Astrocyte (in vitro differentiated cells and primary cell): ENCODE results near the gene SLC25A3. TPM values are rescaled to one million over a fixed set of nuclear protein-coding genes. Genes with fewer than 3 reads are reported as not detected.
"Not testable (repeated sequence)": the region's sequence is repeated elsewhere in the genome, so short reads cannot be mapped to it uniquely, and the experiment has no call there.

Experiments used
- DNase-seq: peaks from one replicate; pipeline ENCODE4 v3.0.0-alpha.2; 2010; ENCODE audit warnings: low read depth
- FAIRE-seq: peaks from 2 replicates; lab custom pipeline; 2011; peaks lifted over from hg19 to GRCh38; lab: Jason Lieb, UNC
- H2AFZ ChIP-seq: 2 replicates; pipeline ENCODE4 v1.6.0; 2012; ENCODE audit warnings: low read depth, low read length, inconsistent platforms
- H3K27ac ChIP-seq: 2 replicates; pipeline ENCODE4 v1.5.1; 2011; ENCODE audit warnings: low read depth, low read length, inconsistent platforms
- H3K27me3 ChIP-seq: 2 replicates; pipeline ENCODE4 v1.6.0; 2011; ENCODE audit warnings: low read length, inconsistent platforms; ENCODE audit not compliant: insufficient read depth
- H3K36me3 ChIP-seq: 2 replicates; pipeline ENCODE4 v1.5.1; 2011; ENCODE audit warnings: low read length, inconsistent platforms; ENCODE audit not compliant: insufficient read depth
- H3K4me1 ChIP-seq: 2 replicates; pipeline ENCODE4 v1.5.1; 2011; ENCODE audit warnings: low read length, inconsistent platforms; ENCODE audit not compliant: insufficient read depth
- H3K4me2 ChIP-seq: 2 replicates; pipeline ENCODE4 v1.6.0; 2012; ENCODE audit warnings: low read length, inconsistent platforms
- H3K4me3 ChIP-seq: 2 replicates; pipeline ENCODE4 v1.5.1; 2011; ENCODE audit warnings: low read depth, mild to moderate bottlenecking, low read length, inconsistent platforms; ENCODE audit not compliant: insufficient read depth
- H3K79me2 ChIP-seq: 2 replicates; pipeline ENCODE4 v1.6.0; 2012; ENCODE audit warnings: mild to moderate bottlenecking, low read length, inconsistent platforms; ENCODE audit not compliant: insufficient read depth
- H3K9ac ChIP-seq: 2 replicates; pipeline ENCODE4 v1.6.0; 2012; ENCODE audit warnings: mild to moderate bottlenecking, low read length, inconsistent platforms
- H3K9me3 ChIP-seq: 2 replicates; pipeline ENCODE4 v1.5.1; 2012; ENCODE audit warnings: low read depth, mild to moderate bottlenecking, low read length, inconsistent platforms; ENCODE audit not compliant: insufficient read depth
- H4K20me1 ChIP-seq: 2 replicates; pipeline ENCODE4 v1.6.0; 2012; ENCODE audit warnings: low read length, inconsistent platforms; ENCODE audit not compliant: insufficient read depth
- H3K27ac Mint-ChIP-seq: one replicate; pipeline ENCODE4 v1.8.0; 2021; ENCODE audit warnings: mild to moderate bottlenecking, mixed read lengths; ENCODE audit not compliant: unreplicated experiment
- H3K27me3 Mint-ChIP-seq: one replicate; pipeline ENCODE4 v1.8.0; 2021; ENCODE audit warnings: low read depth, mixed read lengths; ENCODE audit not compliant: unreplicated experiment
- H3K36me3 Mint-ChIP-seq: one replicate; pipeline ENCODE4 v1.8.0; 2021; ENCODE audit warnings: low read depth, mixed read lengths; ENCODE audit not compliant: unreplicated experiment
- H3K4me1 Mint-ChIP-seq: one replicate; pipeline ENCODE4 v1.8.0; 2021; ENCODE audit warnings: low read depth, mixed read lengths; ENCODE audit not compliant: unreplicated experiment
- H3K4me3 Mint-ChIP-seq: one replicate; pipeline ENCODE4 v1.8.0; 2021; ENCODE audit warnings: mild to moderate bottlenecking, moderate library complexity, mixed read lengths; ENCODE audit not compliant: unreplicated experiment
- H3K9me3 Mint-ChIP-seq: one replicate; pipeline ENCODE4 v1.8.0; 2021; ENCODE audit warnings: mild to moderate bottlenecking, mixed read lengths; ENCODE audit not compliant: unreplicated experiment
- CTCF ChIP-seq: IDR thresholded peaks from 2 replicates; pipeline ENCODE4 v1.5.1; 2011; ENCODE audit warnings: low read depth, mild to moderate bottlenecking, inconsistent platforms, low read length, moderate library complexity; ENCODE audit not compliant: insufficient read depth
- EZH2 ChIP-seq: IDR thresholded peaks from 2 replicates; pipeline ENCODE4 v1.6.1; 2012; ENCODE audit warnings: mild to moderate bottlenecking, low read length, inconsistent platforms; ENCODE audit not compliant: insufficient read depth
- total RNA-seq: library from RNA; stranded (reverse); gene quantifications from 2 replicates; pipeline ENCODE4 v1.2.1, GENCODE V29; 2021

SLC25A3 gene
- total RNA-seq, 1 donor from 2014 or later, result 660 TPM

GRCh38 chr12:98549371-98550110 lies 43.9 kb upstream of the SLC25A3 start:
- no peaks in the 10 kb centered on the region for H4K20me1 ChIP-seq
- H3K27me3 ChIP-seq, result no peaks in the 10 kb centered on the region
- H2AFZ ChIP-seq, result no peak overlapping the region
- DNase-seq (no peak), FAIRE-seq (no peak)
- H3K4me3 Mint-ChIP-seq, result no peak overlapping the region
- no peaks in the 10 kb centered on the region for H3K4me1 Mint-ChIP-seq
- H3K79me2 ChIP-seq, result no peaks in the 10 kb centered on the region
- TF ChIP-seq EZH2, result no peak
- no peak for TF ChIP-seq CTCF
- no peaks in the 10 kb centered on the region for H3K27me3 Mint-ChIP-seq
- H3K4me1 ChIP-seq, result no peaks in the 10 kb centered on the region
- H3K27ac ChIP-seq, result no peak overlapping the region
- H3K4me3 ChIP-seq, result no peak overlapping the region
- no peaks in the 10 kb centered on the region for H3K9me3 Mint-ChIP-seq
- H3K36me3 Mint-ChIP-seq, result peaks cover 3% of the 10 kb centered on the region
- no peaks in the 10 kb centered on the region for H3K9me3 ChIP-seq
- H3K27ac Mint-ChIP-seq, result no peak overlapping the region
- no peak overlapping the region for H3K4me2 ChIP-seq
- no peak overlapping the region for H3K9ac ChIP-seq
- peaks cover 23% of the 10 kb centered on the region for H3K36me3 ChIP-seq

GRCh38 chr12:98551787-98552186 lies 41.7 kb upstream of the SLC25A3 start:
- no peaks in the 10 kb centered on the region for H3K79me2 ChIP-seq
- H3K27ac ChIP-seq, result no peak overlapping the region
- Mint-ChIP-seq H3K36me3 (peaks cover 3% of the 10 kb centered on the region), H3K4me3 (no peak overlapping the region), H3K27ac (no peak overlapping the region), H3K27me3 (no peaks in the 10 kb centered on the region), H3K9me3 (no peaks in the 10 kb centered on the region), H3K4me1 (no peaks in the 10 kb centered on the region)
- H3K27me3 ChIP-seq, result no peaks in the 10 kb centered on the region
- H3K9me3 ChIP-seq, result no peaks in the 10 kb centered on the region
- no peaks in the 10 kb centered on the region for H3K4me1 ChIP-seq
- DNase-seq, result no peak
- TF ChIP-seq EZH2 (no peak), CTCF (no peak)
- no peak overlapping the region for H2AFZ ChIP-seq
- H3K4me2 ChIP-seq, result no peak overlapping the region
- H4K20me1 ChIP-seq, result no peaks in the 10 kb centered on the region
- FAIRE-seq, result no peak
- peaks cover 23% of the 10 kb centered on the region for H3K36me3 ChIP-seq
- H3K9ac ChIP-seq, result no peak overlapping the region
- H3K4me3 ChIP-seq, result no peak overlapping the region

GRCh38 chr12:98558097-98558496 lies 35.4 kb upstream of the SLC25A3 start:
- FAIRE-seq, H3K27ac Mint-ChIP-seq: not testable (repeated sequence)

More at GRCh38 chr12:98558097-98558496, 35.4 kb upstream of the SLC25A3 start:
- not testable (repeated sequence) for H3K4me2 ChIP-seq, H3K4me1 Mint-ChIP-seq, H3K9me3 Mint-ChIP-seq, H4K20me1 ChIP-seq, H3K4me3 ChIP-seq, H3K79me2 ChIP-seq, H3K4me3 Mint-ChIP-seq, H2AFZ ChIP-seq, DNase-seq, H3K36me3 Mint-ChIP-seq, H3K9ac ChIP-seq, H3K27ac ChIP-seq, H3K4me1 ChIP-seq, H3K9me3 ChIP-seq, H3K36me3 ChIP-seq, H3K27me3 ChIP-seq, H3K27me3 Mint-ChIP-seq
